SW480 (cell line): ENCODE results near the gene TPCN2.

Experiments used
- DNase-seq: peaks from one replicate; pipeline ENCODE4 v3.0.0-alpha.2; 2016; ENCODE audit warnings: low spot score

The TPCN2 gene

DNA sequence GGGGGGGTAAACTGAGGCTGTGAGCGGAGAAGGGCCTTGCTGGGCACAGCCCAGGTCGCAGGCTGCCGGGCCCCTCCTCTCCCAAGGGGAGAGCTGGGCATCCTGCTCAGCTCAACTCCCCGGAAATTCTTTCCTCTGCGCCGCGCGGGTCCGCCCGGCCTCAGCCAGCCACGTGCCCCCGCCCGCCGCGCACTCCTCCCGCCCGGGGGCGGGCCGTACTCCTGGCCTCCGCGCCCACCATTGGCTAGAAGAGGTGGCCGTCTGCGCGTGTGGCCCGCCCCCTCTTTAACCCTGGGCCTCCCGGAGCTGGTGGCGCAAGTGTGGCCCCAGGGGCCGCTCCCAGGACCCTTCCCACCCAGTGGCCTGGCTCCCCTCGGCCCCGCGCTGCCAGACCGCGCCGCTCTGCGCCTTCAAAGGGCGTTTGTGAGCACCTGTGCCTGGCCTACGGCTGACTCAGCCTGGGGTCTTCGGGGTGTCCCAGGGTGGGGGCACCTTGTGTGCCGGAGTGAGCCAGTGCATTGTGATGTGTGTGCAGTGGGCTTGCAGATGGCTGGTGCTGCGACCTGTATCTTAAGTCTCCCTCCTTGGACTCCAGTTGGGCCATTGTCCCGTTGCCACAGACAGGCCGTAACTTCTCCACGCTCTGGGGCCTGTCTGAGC, 37.6 kb upstream of the TPCN2 start:
- peak; percentile 84 for DNase-seq

DNA sequence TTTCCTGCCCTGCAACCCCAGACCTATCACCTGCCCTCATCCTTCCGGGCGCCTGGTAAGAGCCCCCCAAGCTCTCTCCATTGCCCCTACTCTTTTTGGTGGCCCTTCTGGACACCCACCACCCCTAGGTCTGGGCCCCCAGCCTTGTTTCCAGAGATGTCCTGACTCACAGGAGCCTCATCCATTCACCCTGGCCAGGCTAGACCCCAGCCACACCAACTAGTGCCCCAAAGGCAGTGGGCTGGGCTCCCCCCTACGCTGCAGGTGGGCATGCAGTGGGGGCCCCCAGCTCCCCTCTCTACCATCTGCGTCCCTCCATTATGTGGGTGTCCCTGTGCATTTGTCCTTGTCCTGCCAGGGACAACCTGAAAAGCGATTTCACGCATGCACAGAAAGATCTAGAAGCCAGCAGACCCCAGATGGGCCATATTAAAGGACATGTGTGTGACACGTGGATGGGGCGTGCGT, 37.1 kb upstream of the TPCN2 start:
- no peak for DNase-seq

DNA sequence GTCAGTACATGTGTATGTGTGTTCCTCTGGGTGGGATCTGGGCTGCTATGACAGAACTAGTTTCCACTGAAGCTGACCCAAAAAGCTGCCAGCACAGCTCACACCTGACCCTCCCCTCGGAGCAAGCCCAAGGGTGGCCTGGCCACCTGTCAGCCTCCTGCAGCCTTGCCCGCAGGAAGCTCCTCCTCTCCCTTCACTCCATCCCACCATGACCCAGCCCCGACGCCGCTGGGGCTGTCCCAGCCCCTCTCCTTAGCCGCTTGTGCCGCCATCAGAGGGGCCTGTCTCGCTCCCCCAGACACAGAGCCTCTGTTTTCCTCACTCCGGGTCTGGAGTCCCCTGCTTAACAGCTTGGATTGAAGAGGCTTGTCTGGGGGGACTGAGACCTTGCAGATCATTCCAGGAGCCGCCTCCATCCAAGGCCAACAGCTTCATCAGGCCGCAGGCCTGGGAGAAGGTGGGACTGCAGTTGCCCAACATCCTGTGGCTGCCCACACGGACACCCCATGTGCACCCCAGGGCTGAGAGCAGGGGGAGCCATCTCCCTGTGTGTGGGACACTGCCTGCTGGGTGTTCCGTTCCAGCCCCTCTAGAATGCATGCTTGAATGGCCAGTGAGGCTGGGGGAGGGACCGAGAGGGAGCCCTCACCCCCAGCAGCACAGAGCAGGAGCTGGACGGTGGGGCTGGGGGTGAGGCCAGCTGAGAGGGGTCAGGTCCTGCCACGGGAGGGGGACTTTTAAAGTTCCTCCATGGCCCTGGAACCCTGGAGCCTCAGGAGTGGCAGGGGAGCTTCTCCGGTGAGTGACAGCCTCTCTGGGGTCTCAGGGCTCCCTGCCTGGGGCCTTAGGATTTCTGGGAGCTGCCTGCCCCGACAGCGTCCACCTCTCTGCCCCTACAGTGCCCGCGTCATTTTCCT, 36.4 kb upstream of the TPCN2 start:
- DNase-seq: no peak

DNA sequence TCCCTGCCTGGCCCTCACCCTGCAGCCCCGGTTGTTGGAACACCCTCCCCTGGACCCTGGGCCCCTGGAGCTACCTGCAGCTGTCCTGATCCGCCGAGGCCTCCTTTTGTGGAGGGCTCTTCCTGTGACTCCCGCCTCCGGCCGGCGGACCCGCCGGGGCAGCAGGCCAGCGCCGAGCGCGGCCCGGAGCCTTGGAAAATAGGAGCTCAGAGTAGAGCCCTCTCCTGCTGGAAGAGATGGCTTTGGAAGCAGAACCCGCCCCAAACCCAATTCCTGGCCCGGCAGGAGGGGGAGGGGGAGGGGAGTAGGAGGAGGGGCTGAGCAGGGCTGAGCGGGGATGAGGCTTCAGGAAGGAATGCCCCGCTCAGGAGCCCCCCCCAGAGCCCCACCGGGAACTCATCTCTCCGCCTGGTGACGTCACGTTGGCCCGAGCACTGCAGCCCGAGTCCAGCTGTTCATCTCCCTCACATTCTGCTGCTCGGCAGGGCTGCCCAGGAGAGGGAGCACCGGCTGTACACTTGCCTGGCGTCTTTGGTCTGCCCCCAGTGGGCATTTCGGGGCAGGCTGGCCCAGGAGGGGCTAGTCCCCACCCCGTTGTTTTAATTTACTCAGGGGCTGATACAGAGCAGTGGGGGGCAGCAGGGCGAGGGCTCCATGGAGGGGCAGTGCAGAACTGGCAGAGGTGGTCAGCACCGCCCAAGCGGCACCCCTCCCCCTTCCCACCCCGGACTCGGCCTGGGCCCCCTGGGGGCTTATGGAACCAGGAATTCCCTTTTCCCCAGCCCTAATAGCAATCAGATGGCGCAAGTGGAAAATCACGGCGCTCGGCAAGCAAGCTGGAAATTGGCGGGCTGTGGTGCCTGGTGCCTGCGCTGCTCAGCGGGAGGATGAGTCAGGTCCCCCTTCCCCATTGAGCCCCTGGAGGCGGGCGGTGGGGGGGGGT, 35.5 kb upstream of the TPCN2 start, which contains the start of gene MRGPRF:
TSS of gene MRGPRF (minus strand) at position 238 of the 943 bp plus-strand sequence. CDS start 3,345 bp downstream, outside the sequence.
- no peak for DNase-seq

DNA sequence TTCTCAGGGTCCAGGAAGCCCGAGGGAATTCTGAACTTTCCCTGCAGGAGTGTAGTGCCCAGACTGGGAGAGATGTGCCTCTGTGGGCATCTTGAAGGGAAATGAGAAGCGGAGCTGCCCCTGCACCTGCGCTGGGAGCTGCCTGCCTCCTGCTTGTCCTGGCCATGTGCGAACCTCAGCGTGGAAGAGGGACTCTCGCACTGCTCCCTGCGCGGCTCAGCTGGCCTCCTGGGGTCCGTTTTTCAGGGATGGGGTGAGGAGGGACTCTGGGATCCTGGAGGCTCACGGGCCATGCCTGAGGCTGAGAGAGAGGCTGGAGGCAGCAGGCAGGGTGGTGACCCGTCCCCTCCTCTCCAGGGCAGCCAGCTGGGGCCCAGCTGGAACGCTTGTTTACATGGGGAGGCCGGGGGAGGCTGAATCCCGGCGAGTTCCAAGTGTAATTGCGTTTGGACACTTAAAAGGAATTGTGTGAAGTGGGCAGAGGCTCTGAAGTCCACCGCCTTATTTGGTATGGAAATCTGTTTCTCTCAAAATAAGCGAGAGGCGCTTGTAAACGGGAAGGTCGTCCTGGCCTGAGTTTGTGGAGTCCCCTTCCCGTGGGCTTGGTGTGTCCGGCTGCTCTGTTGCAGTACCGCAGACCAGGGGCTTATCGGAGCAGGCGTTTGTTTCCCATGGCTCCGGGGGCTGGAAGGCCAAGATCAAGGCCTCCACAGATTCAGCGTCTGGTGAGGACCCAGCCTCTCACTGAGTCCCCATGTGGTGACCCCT, 34.5 kb upstream of the TPCN2 start:
- DNase-seq: no peak

DNA sequence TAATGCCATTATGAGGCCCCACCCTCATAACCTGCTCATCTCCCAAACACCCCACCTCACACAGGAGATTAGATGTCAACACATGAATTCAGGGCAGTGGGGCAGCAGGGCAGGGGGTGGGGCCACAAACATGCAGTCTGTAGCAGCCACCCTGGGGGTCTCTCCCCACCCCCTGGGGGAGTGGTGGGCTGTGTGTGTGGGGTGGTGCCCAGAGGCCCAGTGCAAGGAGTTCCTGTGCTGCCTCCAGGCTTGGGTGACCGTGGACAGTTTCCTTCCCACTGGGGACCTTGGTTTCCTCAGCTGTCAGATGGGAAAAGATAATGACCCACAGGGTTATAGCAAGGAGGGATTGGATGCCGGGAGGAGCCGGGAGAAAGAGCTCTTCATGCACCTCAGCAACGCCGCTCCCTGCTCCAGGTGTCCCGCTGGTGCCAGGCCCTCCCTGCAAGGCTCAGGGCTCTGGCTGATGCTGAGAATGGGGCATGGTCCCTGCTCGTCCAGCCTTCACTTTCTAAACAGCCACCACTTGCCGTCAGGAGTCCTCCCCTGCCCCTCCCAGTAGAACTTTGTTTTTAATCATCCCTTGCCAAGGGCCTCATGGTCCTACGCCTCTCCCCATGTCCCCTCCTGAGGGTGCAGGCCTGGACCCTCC, 33.7 kb upstream of the TPCN2 start:
- no peak for DNase-seq

DNA sequence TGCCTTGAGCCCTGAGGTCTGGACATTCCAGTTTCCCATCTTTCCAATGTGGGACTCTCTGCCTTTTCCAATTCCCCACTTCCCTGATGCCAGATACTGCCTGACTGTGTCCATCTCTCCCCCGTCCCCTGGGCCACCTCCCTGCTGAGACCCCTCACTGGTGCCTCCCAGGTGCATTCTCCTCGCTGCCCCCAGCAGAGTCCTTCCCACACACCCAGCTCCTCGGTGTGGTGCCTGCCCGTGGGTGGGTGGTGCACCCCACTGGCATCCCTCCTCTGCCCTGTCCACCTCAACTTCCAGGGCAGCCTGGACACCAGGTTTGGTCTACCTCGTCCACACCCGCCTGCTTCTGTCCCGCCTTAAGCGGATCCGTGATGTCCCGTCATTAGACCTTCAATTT, 30.8 kb upstream of the TPCN2 start:
- no peak for DNase-seq

DNA sequence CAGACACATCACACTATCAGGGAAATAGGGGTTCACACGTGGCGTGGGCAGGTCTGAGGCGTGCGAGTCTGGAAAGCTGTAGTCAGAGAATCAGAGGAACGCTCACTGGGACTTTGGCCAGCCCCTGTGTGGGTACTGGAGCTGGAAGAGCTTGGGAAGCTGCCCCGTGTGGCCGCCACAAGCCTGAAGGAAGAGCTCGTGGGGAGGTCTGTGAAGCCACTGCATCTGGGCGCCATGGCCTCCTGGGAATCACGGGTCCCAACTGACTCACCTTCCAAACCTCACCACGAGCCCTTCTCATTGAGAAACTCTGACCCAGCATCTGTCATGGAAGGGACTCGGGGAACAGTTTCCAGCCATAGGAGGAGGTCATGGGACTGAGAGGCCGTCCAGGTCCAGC, 29.8 kb upstream of the TPCN2 start:
- DNase-seq: no peak

DNA sequence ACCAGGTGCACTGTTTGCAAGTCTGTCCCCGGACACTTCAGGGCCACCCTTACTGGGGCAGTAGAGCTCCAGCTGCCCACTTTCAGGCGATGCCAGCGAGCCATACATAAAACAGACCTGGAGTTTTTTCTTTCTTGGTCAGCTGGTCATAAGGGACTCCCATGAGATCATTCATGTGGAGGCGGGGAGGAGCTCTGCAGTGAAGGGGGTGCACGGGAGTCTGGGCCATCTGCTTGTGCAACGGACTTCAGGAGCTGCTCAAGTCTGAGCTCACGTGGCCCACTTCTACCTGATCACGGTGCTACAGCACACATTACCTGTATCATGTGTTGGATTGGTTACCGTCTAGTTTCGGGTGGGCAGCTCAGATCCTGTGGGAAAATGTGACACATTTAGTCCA, 26.5 kb upstream of the TPCN2 start:
- DNase-seq: no peak

DNA sequence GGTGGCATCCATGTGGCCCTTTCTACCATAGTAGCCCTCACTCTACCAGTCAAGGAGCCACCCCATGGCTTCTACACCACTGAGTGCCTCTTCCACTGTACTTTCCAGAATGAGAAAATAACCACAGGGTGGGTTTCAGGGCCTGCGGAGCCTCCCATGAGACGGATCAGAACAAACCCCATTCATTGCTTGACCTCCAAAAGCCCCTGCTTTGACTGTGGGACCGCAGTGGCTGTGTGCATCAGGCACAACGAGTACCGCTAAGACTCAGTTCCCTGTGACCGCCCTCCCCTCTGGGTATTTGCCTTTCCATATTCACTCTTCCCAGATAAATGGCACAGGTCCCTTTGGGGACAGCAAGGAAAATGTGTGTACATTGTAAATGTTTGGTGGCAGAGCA, 24.2 kb upstream of the TPCN2 start:
- DNase-seq: no peak

DNA sequence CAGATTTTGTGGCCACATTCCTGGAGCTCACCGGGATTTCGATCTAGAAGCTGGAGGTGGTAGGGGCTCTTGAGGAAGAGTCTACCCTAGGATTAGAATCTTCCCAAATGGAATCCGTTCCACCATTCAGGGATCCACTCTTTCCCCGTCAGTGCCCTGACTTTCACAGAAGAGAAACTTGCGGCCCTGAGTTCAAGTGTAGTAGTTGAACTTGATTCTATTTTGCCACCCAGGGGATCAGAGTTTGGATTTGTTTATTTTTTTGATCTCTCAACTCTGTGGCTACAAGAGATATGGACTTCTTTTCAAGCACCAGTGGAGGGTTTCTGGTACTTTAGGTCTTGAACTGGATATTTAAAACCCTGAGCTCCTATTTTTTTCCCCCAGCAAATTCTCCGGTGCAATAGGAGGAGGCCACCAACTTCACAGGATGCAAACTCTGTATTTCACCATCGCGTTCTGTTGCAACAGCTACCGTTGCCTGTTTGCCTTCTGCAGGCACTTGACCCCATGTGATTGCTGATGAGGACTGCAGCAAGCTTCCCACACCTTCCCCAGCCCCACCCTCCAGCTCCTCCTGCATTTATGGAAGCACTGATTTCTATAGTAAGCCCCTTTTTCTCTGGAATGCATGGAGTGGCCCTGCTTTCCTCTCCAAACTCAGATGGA, 20.9 kb upstream of the TPCN2 start:
- no peak for DNase-seq

DNA sequence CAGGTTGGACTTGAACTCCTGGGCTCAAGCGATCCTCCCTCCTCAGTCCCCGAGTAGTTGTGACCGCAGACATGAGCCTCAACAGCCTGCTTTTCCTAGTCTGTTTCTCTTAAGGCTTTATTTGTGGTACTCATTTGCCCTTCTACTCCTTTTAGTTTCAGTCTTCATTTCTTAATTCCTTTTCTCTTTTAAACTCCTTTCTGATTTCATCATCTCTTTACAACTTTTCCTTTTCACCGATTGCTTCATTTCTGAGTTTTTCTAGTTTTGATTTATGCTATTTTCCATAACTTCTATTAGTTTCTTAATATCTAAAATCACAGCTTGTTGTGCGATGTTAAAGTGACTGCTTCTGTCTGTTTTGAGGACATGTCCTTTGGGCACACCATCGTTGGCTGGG, 18.4 kb upstream of the TPCN2 start:
- no peak for DNase-seq

DNA sequence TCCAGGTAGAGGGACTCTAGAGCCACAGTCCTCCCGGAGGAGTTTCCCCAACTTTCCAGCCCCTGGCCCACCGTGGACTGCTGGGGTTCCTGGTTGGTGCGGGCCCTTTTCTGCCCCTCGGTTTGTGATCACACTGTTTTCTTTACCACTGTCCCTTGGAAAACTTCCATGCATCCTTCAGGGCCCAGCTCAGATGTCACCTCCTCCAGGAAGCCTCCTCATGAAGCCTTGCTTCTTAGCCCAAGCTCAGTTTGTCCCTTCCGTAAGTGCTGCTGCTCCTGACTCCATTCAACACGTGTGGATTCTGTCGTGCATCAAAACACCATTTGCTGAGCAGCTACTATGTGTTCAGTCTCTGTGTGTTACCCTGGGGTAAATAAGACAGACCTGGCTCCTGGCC, 15.9 kb upstream of the TPCN2 start:
- DNase-seq: no peak

DNA sequence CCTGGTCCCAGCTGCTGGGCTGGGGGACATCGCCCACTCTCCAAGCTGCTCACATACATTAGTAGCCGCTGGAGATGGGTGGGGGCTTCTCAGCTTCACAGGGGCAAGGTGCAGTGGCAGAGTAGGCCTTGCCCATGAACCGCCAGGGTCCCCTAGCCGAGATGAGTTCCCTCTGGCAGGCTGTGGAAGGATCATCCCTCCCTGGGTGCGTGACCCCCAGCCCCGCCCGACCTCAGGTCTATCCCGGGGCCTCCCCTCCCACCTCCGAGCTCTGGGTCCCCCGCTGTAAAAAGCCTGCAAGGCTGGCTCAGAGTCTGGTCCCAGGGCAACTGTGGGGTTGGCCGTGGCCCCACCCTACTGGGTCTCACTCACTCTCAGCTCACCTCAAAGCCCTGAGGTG, 15.3 kb upstream of the TPCN2 start:
- no peak for DNase-seq

DNA sequence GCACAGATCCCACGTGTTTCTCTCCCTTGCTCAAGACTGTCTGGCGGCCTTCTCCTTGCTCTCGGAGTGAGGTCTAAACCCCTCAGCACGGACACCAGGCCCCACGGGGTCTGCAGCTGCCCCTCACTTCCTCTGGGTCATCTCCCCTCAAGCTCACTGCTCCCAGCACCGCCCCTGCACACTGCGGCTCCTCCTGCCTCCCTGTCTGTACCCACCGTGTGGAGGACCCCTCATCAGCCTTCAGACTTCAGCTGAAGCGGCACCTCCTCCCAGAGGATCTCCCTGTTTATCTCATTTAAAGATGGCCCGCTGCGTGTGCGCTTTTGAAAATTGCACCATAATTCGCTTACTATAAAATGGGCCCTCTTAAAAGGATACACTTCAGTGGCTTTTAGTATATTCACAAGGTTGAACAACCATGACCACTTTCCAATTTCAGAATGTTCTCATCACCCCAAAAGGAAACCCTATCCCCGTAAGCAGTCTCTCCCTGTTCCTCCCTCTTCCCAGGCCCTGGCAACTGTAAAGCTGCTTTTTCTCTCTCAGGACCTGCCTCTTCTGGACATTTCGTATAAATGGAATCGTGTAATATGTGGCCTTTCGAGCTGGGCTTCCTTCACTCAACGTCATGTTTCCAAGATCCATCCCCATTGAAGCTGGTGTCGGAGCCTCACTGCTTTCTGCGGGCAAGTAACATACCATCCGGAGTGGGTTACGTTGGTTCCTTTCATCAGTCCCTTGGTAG, 14.4 kb upstream of the TPCN2 start:
- DNase-seq: no peak

DNA sequence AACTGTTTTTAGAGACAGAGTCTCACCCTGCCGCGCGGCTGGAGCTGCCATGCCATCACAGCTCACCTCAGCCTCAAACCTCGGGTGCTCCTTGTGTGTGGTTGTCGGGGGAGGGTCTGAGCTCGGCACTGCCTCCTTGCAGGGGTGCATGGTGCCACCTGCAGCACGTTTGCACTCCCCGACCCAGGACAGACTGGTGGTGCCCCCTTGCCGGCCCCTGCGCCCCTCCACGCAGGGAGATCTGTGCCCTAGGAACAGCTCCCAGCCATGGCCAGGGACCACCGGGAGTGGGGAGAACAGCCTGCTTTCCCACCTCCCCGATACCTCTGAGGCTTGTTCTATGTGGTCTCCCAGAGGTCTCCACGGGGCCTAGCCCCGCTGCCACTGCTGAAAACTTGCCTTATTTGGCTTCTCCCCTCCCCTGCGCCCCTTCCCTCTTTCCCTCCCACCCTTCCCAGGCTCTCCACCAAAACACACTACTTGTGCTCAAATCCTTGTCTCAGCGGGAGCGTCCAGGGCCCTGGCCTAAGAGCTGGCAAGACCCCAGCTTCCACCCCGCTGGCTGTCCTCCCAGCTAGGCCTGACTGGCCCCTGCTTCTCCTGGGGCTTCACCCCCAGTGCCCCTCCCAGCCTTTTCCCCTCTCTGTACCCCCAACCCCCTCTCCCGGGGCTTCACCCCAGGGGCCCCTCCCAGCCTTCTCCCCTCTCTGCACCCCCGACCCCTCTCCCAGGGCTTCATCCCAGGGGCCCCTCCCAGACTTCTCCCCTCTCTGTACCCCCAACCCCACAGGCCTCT, 13.4 kb upstream of the TPCN2 start:
- DNase-seq: no peak

DNA sequence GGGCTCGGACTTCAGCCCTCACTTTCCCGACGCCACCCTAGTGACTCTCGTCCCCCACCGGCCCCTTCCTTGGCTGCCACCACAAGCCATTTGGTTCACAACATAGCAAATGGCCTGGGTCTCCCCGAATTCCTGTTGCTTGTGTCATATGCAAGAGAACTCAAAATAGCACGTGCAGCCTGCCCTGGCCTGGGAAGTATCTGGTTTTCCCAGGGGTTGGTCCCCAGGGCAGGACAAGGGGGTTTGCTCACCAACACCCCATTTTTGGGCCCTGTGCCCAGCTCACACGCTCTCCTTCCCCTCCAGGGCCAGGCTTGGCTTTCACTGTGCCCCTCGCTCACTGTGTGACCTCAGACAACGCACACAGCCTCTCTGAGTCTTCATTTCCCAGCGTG, 12.8 kb upstream of the TPCN2 start:
- no peak for DNase-seq

DNA sequence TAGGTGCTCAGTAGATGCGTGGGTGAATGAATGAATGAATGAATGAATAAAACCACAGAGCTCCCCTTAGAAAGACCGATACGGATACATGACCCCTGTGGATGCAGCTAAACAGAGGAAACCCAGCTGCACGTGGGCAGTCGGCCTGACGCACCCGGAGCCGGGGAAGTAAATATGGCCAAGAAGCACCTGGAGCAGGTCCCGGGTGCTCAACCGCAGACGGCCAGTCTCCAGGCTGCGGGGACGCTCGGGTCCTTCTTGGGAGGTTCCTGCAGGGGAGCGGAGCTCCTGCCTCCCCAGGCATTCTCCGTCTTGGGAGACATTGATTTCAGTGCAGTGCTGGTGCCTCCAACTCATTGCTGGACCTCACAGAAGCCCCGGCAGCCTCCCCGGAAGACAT, 11.7 kb upstream of the TPCN2 start:
- DNase-seq: no peak

DNA sequence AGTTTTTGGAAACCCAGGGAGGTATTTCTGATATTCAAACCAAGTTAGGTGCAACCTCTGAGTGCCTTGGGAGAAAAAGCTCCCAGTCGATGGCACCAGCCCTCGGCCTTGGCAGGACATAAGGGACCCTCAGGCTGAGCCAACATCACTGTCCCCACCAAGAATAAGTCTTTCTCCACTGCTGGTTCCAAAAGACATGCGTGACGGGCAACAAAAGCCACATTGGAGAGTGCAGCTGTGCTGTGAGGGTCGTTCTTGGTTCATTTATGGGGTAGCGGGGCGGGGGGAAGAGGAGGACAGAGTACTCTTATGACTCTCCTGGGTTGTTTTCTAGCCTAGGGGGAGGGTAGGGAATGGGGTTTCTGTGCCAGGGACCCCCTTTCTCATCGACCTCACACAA, 11.2 kb upstream of the TPCN2 start:
- no peak for DNase-seq
